HEK293 (cell line): ENCODE data around the gene GIPC1.

Experiments used
- ATF2 ChIP-seq: fragments of 450-650 bp; formaldehyde crosslinking; IDR thresholded peaks from 2 replicates; pipeline ENCODE4 v1.5.1; 2016; ENCODE audit warnings: missing biosample characterization, missing genetic modification characterization, low read depth
- EGR2 ChIP-seq: fragments of 450-650 bp; formaldehyde crosslinking; IDR thresholded peaks from 2 replicates; pipeline ENCODE4 v1.5.1; 2016; ENCODE audit warnings: low read depth, missing biosample characterization, missing genetic modification characterization
- GLI2 ChIP-seq: fragments of 450-650 bp; formaldehyde crosslinking; IDR thresholded peaks from 2 replicates; pipeline ENCODE4; 2017; ENCODE audit warnings: missing biosample characterization, missing genetic modification characterization, low read depth, borderline replicate concordance
- HOXD13 ChIP-seq: sonication (generic); formaldehyde crosslinking; IDR thresholded peaks from 2 replicates; pipeline ENCODE4 v1.8.0; 2022; ENCODE audit warnings: missing genetic modification reagents, borderline replicate concordance
- MEIS1 ChIP-seq: sonication (generic); formaldehyde crosslinking; IDR thresholded peaks from 2 replicates; pipeline ENCODE4 v1.8.1; 2022; ENCODE audit warnings: missing genetic modification reagents, mild to moderate bottlenecking, borderline replicate concordance
- MYNN ChIP-seq: fragments of 450-650 bp; formaldehyde crosslinking; IDR thresholded peaks from 2 replicates; pipeline ENCODE4 v1.5.1; 2016; ENCODE audit warnings: missing biosample characterization, missing genetic modification characterization, borderline replicate concordance
- MZF1 ChIP-seq: fragments of 450-650 bp; formaldehyde crosslinking; IDR thresholded peaks from 2 replicates; pipeline ENCODE4 v1.5.1; 2017; ENCODE audit warnings: missing biosample characterization, missing genetic modification characterization, borderline replicate concordance
- SETDB1 ChIP-seq: IDR thresholded peaks from one replicate; pipeline ENCODE4 v1.6.1; 2017; ENCODE audit warnings: mild to moderate bottlenecking, low read length, moderate library complexity, mixed read lengths; ENCODE audit not compliant: insufficient read length
- SP2 ChIP-seq: fragments of 450-650 bp; formaldehyde crosslinking; IDR thresholded peaks from 2 replicates; pipeline ENCODE4 v1.5.1; 2016; ENCODE audit warnings: missing biosample characterization, missing genetic modification characterization
- YY1 ChIP-seq: fragments of 450-650 bp; formaldehyde crosslinking; IDR thresholded peaks from 2 replicates; pipeline ENCODE4 v1.5.1; 2018; ENCODE audit warnings: missing biosample characterization, missing genetic modification characterization
- ZBTB1 ChIP-seq: fragments of 450-650 bp; formaldehyde crosslinking; IDR thresholded peaks from 2 replicates; pipeline ENCODE4 v1.5.1; 2016; ENCODE audit warnings: missing biosample characterization, missing genetic modification characterization
- ZFHX2 ChIP-seq: fragments of 450-650 bp; formaldehyde crosslinking; conservative IDR thresholded peaks from 2 replicates; pipeline ENCODE4 v1.5.1; 2016; ENCODE audit warnings: missing biosample characterization, missing genetic modification characterization
- ZFP69B ChIP-seq: fragments of 450-650 bp; formaldehyde crosslinking; IDR thresholded peaks from 2 replicates; pipeline ENCODE4 v1.5.1; 2016; ENCODE audit warnings: missing biosample characterization, missing genetic modification characterization
- ZNF112 ChIP-seq: fragments of 450-650 bp; formaldehyde crosslinking; IDR thresholded peaks from 2 replicates; pipeline ENCODE4 v1.5.0; 2017; ENCODE audit warnings: missing biosample characterization, missing genetic modification characterization
- ZNF121 ChIP-seq: fragments of 450-650 bp; formaldehyde crosslinking; IDR thresholded peaks from 2 replicates; pipeline ENCODE4 v1.5.1; 2016; ENCODE audit warnings: missing biosample characterization, missing genetic modification characterization
- ZNF146 ChIP-seq: fragments of 450-650 bp; formaldehyde crosslinking; IDR thresholded peaks from 2 replicates; pipeline ENCODE4 v1.5.1; 2016; ENCODE audit warnings: missing biosample characterization, missing genetic modification characterization
- ZNF341 ChIP-seq: fragments of 450-650 bp; formaldehyde crosslinking; IDR thresholded peaks from 2 replicates; pipeline ENCODE4; 2016; ENCODE audit warnings: low read depth, missing biosample characterization, missing genetic modification characterization
- ZNF350 ChIP-seq: fragments of 450-650 bp; formaldehyde crosslinking; IDR thresholded peaks from 2 replicates; pipeline ENCODE4 v1.5.0; 2017; ENCODE audit warnings: missing biosample characterization, mild to moderate bottlenecking, missing genetic modification characterization
- ZNF488 ChIP-seq: fragments of 450-650 bp; formaldehyde crosslinking; IDR thresholded peaks from 2 replicates; pipeline ENCODE4 v1.5.1; 2016; ENCODE audit warnings: missing biosample characterization, missing genetic modification characterization
- ZNF510 ChIP-seq: fragments of 450-650 bp; formaldehyde crosslinking; IDR thresholded peaks from 2 replicates; pipeline ENCODE4 v1.5.1; 2018; ENCODE audit warnings: mild to moderate bottlenecking, missing genetic modification characterization, missing biosample characterization; ENCODE audit not compliant: insufficient replicate concordance
- ZNF521 ChIP-seq: fragments of 450-650 bp; formaldehyde crosslinking; IDR thresholded peaks from 2 replicates; pipeline ENCODE4 v1.5.1; 2017; ENCODE audit warnings: missing biosample characterization, mild to moderate bottlenecking, missing genetic modification characterization
- ZNF548 ChIP-seq: fragments of 450-650 bp; formaldehyde crosslinking; IDR thresholded peaks from 2 replicates; pipeline ENCODE4 v1.5.1; 2016; ENCODE audit warnings: missing biosample characterization, missing genetic modification characterization
- ZNF585B ChIP-seq: fragments of 450-650 bp; formaldehyde crosslinking; IDR thresholded peaks from 2 replicates; pipeline ENCODE4 v1.5.1; 2016; ENCODE audit warnings: missing biosample characterization, missing genetic modification characterization
- ZNF621 ChIP-seq: fragments of 450-650 bp; formaldehyde crosslinking; IDR thresholded peaks from 2 replicates; pipeline ENCODE4 v1.5.1; 2017; ENCODE audit warnings: missing biosample characterization, missing genetic modification characterization
- ZNF660 ChIP-seq: fragments of 450-650 bp; IDR thresholded peaks from 2 replicates; pipeline ENCODE4 v1.5.1; 2018; ENCODE audit warnings: missing biosample characterization, mild to moderate bottlenecking, missing genetic modification characterization
- ZNF704 ChIP-seq: fragments of 450-650 bp; formaldehyde crosslinking; IDR thresholded peaks from 2 replicates; pipeline ENCODE4 v1.5.1; 2016; ENCODE audit warnings: missing biosample characterization, missing genetic modification characterization
- ZNF792 ChIP-seq: fragments of 450-650 bp; formaldehyde crosslinking; IDR thresholded peaks from 2 replicates; pipeline ENCODE4 v1.5.1; 2016; ENCODE audit warnings: missing biosample characterization, missing genetic modification characterization
- ZSCAN23 ChIP-seq: fragments of 450-650 bp; formaldehyde crosslinking; IDR thresholded peaks from 2 replicates; pipeline ENCODE4 v1.5.1; 2016; ENCODE audit warnings: missing biosample characterization, missing genetic modification characterization
- TF ChIP-seq, protein P1 (sequence below): fragments of 450-650 bp; formaldehyde crosslinking; IDR thresholded peaks from 2 replicates; pipeline ENCODE4 v1.5.1; 2017; ENCODE audit warnings: missing biosample characterization, mild to moderate bottlenecking, missing genetic modification characterization, moderate library complexity
- TF ChIP-seq, protein P2 (sequence below): fragments of 450-650 bp; formaldehyde crosslinking; optimal IDR thresholded peaks from 2 replicates; pipeline ENCODE3; 2016; ENCODE audit warnings: missing biosample characterization, mild to moderate bottlenecking, missing genetic modification characterization
- TF ChIP-seq, protein P3 (sequence below): fragments of 450-650 bp; formaldehyde crosslinking; IDR thresholded peaks from 2 replicates; pipeline ENCODE4 v1.5.1; 2017; ENCODE audit warnings: missing biosample characterization, missing genetic modification characterization
- TF ChIP-seq, protein P4 (sequence below): fragments of 450-650 bp; formaldehyde crosslinking; IDR thresholded peaks from 2 replicates; pipeline ENCODE4 v1.5.1; 2017; ENCODE audit warnings: missing biosample characterization, missing genetic modification characterization

GIPC1 gene

DNA sequence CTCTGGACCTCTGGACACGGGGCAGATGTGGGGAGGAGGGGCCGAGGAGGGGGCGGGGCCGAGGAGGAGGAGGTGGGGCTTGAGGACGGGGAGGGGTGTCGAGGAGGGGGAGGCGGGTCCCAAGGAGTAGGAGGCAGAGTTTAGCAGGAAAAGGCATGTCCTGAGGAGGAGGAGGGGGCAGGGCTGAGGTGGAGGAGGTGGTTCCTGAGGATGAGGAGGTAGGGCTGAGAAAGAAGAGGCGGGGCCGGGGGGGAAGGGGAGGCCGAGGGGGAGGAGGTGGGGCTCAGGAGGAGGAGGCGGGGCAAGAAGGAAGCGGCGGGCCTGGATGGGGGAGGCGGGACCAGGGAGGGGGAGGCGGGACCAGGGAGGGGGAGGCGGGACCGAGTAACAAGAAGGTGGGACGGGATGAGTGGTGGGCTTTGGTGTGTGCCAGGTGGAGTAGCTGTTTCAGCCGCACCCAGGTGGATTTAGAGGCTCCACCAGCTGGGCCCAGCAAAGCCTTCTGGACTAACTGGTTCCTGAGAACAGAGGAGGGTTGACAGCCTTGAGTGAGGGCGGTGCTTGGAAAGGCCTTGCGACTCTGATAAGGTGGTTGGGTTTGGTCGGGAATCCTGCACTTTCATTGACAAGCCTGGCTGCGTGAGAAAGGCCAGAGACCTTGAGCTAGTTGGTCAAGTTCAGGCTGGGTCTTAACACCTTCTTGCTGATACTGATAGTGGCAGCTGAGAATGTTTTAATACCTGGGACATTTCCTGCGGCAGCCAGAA, 41.2 kb upstream of the GIPC1 start (continued):
- no peak for TF ChIP-seq MYNN
- no peak for TF ChIP-seq YY1 (tag by site-specific recombination)
- TF ChIP-seq ZNF121 (tag by site-specific recombination), result no peak
- no peak for TF ChIP-seq ZNF146 (tag by site-specific recombination)
- TF ChIP-seq SP2, result peak; percentile 73
- TF ChIP-seq ZBTB1, result no peak
- TF ChIP-seq, protein P1, sequence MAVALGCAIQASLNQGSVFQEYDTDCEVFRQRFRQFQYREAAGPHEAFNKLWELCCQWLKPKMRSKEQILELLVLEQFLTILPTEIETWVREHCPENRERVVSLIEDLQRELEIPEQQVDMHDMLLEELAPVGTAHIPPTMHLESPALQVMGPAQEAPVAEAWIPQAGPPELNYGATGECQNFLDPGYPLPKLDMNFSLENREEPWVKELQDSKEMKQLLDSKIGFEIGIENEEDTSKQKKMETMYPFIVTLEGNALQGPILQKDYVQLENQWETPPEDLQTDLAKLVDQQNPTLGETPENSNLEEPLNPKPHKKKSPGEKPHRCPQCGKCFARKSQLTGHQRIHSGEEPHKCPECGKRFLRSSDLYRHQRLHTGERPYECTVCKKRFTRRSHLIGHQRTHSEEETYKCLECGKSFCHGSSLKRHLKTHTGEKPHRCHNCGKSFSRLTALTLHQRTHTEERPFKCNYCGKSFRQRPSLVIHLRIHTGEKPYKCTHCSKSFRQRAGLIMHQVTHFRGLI, result no peak
- TF ChIP-seq ZFP69B (tag by site-specific recombination), result no peak
- TF ChIP-seq, protein P2, sequence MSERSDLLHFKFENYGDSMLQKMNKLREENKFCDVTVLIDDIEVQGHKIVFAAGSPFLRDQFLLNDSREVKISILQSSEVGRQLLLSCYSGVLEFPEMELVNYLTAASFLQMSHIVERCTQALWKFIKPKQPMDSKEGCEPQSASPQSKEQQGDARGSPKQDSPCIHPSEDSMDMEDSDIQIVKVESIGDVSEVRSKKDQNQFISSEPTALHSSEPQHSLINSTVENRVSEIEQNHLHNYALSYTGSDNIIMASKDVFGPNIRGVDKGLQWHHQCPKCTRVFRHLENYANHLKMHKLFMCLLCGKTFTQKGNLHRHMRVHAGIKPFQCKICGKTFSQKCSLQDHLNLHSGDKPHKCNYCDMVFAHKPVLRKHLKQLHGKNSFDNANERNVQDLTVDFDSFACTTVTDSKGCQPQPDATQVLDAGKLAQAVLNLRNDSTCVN (tag by site-specific recombination), result no peak
- no peak for TF ChIP-seq GLI2 (tag by site-specific recombination)
- no peak for TF ChIP-seq ZNF521
- no peak for TF ChIP-seq ZNF548 (tag by site-specific recombination)
- no peak for TF ChIP-seq MZF1
- TF ChIP-seq SETDB1, result no peak
- no peak for TF ChIP-seq HOXD13 (CRISPR knock-in tag)
- no peak for TF ChIP-seq ZNF112 (tag by site-specific recombination)
- no peak for TF ChIP-seq ZNF621 (tag by site-specific recombination)
- no peak for TF ChIP-seq ZNF585B (tag by site-specific recombination)
- TF ChIP-seq ZFHX2 (tag by site-specific recombination), result peak; percentile 54; the same call in 1 of the 2 replicates
- TF ChIP-seq ZNF488 (tag by site-specific recombination), result no peak
- peak; percentile 74 for TF ChIP-seq EGR2 (tag by site-specific recombination)
- TF ChIP-seq ZNF660 (tag by site-specific recombination), result no peak
- TF ChIP-seq, protein P3, sequence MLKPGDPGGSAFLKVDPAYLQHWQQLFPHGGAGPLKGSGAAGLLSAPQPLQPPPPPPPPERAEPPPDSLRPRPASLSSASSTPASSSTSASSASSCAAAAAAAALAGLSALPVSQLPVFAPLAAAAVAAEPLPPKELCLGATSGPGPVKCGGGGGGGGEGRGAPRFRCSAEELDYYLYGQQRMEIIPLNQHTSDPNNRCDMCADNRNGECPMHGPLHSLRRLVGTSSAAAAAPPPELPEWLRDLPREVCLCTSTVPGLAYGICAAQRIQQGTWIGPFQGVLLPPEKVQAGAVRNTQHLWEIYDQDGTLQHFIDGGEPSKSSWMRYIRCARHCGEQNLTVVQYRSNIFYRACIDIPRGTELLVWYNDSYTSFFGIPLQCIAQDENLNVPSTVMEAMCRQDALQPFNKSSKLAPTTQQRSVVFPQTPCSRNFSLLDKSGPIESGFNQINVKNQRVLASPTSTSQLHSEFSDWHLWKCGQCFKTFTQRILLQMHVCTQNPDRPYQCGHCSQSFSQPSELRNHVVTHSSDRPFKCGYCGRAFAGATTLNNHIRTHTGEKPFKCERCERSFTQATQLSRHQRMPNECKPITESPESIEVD (tag by site-specific recombination), result no peak
- no peak for TF ChIP-seq ATF2 (tag by site-specific recombination)
- TF ChIP-seq, protein P4, sequence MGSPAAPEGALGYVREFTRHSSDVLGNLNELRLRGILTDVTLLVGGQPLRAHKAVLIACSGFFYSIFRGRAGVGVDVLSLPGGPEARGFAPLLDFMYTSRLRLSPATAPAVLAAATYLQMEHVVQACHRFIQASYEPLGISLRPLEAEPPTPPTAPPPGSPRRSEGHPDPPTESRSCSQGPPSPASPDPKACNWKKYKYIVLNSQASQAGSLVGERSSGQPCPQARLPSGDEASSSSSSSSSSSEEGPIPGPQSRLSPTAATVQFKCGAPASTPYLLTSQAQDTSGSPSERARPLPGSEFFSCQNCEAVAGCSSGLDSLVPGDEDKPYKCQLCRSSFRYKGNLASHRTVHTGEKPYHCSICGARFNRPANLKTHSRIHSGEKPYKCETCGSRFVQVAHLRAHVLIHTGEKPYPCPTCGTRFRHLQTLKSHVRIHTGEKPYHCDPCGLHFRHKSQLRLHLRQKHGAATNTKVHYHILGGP (tag by site-specific recombination), result no peak
- TF ChIP-seq ZNF510 (tag by site-specific recombination), result no peak
- TF ChIP-seq ZSCAN23, result no peak
- no peak for TF ChIP-seq ZNF350 (tag by site-specific recombination)
- no peak for TF ChIP-seq ZNF792 (tag by site-specific recombination)
- no peak for TF ChIP-seq ZNF704
- TF ChIP-seq ZNF341 (tag by site-specific recombination), result peak; percentile 65
- TF ChIP-seq MEIS1 (CRISPR knock-in tag), result no peak
